Vagina (tissue), 2 donors: ENCODE data around the gene PSMD3.

ENCODE experiments used
- POLR2AphosphoS5 ChIP-seq, 2 donors: sonication (generic); formaldehyde crosslinking; IDR thresholded peaks; one replicate each; pipeline ENCODE4 v1.9.0; 2017; ENCODE audit warnings: antibody characterized with exemption in 2 of 2, mild to moderate bottlenecking in 2 of 2, low read depth in 1 of 2; ENCODE audit not compliant: insufficient read depth in 1 of 2
- TF ChIP-seq, protein P1 (sequence below), 3 experiments: fragments of 450-650 bp in 2 of 3; fragments of 200-600 bp in 1 of 3; sonication (generic) in 1 of 3; IDR thresholded peaks; one replicate each; pipeline ENCODE4 v1.5.1; 2017 to 2019; ENCODE audit warnings: antibody characterized with exemption in 3 of 3, mild to moderate bottlenecking in 2 of 3, moderate library complexity in 2 of 3

DNA sequence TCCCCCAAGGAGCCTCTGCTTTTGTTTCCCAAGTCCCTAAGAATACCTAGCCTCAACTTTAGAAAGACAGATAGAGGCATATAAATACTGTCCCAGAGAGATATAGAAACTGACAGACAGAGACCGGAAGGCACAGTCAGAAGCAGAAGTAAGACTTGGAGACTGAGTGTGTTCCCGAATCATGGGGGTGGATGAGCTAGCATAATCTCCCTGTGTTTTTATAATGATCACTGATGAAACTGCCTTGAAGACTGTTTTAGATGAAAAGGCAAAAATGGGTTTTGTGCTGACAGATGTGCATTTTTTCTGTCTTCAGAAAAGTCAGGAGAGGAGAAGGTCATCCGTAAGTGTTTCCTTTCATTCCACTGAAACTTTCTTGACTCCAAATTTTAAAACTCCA is 8.3 kb upstream of the PSMD3 start:
- TF ChIP-seq, protein P1, sequence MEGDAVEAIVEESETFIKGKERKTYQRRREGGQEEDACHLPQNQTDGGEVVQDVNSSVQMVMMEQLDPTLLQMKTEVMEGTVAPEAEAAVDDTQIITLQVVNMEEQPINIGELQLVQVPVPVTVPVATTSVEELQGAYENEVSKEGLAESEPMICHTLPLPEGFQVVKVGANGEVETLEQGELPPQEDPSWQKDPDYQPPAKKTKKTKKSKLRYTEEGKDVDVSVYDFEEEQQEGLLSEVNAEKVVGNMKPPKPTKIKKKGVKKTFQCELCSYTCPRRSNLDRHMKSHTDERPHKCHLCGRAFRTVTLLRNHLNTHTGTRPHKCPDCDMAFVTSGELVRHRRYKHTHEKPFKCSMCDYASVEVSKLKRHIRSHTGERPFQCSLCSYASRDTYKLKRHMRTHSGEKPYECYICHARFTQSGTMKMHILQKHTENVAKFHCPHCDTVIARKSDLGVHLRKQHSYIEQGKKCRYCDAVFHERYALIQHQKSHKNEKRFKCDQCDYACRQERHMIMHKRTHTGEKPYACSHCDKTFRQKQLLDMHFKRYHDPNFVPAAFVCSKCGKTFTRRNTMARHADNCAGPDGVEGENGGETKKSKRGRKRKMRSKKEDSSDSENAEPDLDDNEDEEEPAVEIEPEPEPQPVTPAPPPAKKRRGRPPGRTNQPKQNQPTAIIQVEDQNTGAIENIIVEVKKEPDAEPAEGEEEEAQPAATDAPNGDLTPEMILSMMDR (IDR thresholded peaks at IDR 0.05): no peak
- no peak for TF ChIP-seq POLR2AphosphoS5 (IDR thresholded peaks at IDR 0.05; ENCODE audit: insufficient read depth in 1 of 2, low read depth in 1 of 2)
